ENCODE measurements around the gene MUC21.
"Not testable (repeated sequence)": the region's sequence is repeated elsewhere in the genome, so short reads cannot be mapped to it uniquely, and the experiment has no call there.

Gene MUC21

GRCh38 chr6:30969171-30969570, 14.3 kb upstream of the MUC21 start:
- DNase-seq (ENCODE audit: low read depth) = not testable (repeated sequence)

GRCh38 chr6:30970946-30971345, 12.6 kb upstream of the MUC21 start:
- no peak for DNase-seq (ENCODE audit: low read depth)

- no peak for DNase-seq (ENCODE audit: low read depth)
Observed at GRCh38 chr6:30972816-30973215, 10.7 kb upstream of the MUC21 start.

GRCh38 chr6:30974490-30975252, 8.8 kb upstream of the MUC21 start:
- DNase-seq (ENCODE audit: low read depth) = no peak

GRCh38 chr6:30979141-30979540, 4.4 kb upstream of the MUC21 start:
- DNase-seq (ENCODE audit: low read depth) = no peak

- DNase-seq (ENCODE audit: low read depth) = no peak
Observed at GRCh38 chr6:30979690-30980089, 3.8 kb upstream of the MUC21 start.

- no peak for DNase-seq (ENCODE audit: low read depth)
Observed at GRCh38 chr6:30981942-30982772, 1.4 kb upstream of the MUC21 start.

- no peak for DNase-seq (ENCODE audit: low read depth)
Observed at GRCh38 chr6:30985490-30985889, 2.0 kb downstream of the MUC21 start.

- no peak for DNase-seq (ENCODE audit: low read depth)
Observed at GRCh38 chr6:30987304-30987703, 3.8 kb downstream of the MUC21 start.

GRCh38 chr6:30988209-30988825, 4.8 kb downstream of the MUC21 start:
- DNase-seq (ENCODE audit: low read depth) = no peak

GRCh38 chr6:30990422-30991086, 7.0 kb downstream of the MUC21 start:
- no peak for DNase-seq (ENCODE audit: low read depth)

- no peak for DNase-seq (ENCODE audit: low read depth)
Observed at GRCh38 chr6:30991891-30992290, 8.4 kb downstream of the MUC21 start.

GRCh38 chr6:30997301-30997700, 13.8 kb downstream of the MUC21 start:
- no peak for DNase-seq (ENCODE audit: low read depth)

GRCh38 chr6:30998785-30999184, 15.3 kb downstream of the MUC21 start:
- DNase-seq (ENCODE audit: low read depth) = no peak

GRCh38 chr6:31000067-31000860, 16.7 kb downstream of the MUC21 start:
- DNase-seq (ENCODE audit: low read depth) = not testable (repeated sequence)

- no peak for DNase-seq (ENCODE audit: low read depth)
Observed at GRCh38 chr6:31001281-31001888, 17.9 kb downstream of the MUC21 start.

- DNase-seq (ENCODE audit: low read depth) = no peak
Observed at GRCh38 chr6:31002471-31002870, 19.0 kb downstream of the MUC21 start.

- DNase-seq (ENCODE audit: low read depth) = no peak
Observed at GRCh38 chr6:31004794-31005193, 21.3 kb downstream of the MUC21 start.

- DNase-seq (ENCODE audit: low read depth) = no peak
Observed at GRCh38 chr6:31005249-31006020, 21.9 kb downstream of the MUC21 start.

GRCh38 chr6:31007694-31008093, 24.2 kb downstream of the MUC21 start:
- no peak for DNase-seq (ENCODE audit: low read depth)
